ENCODE measurements around the gene OR10A3.

Gene OR10A3

DNA sequence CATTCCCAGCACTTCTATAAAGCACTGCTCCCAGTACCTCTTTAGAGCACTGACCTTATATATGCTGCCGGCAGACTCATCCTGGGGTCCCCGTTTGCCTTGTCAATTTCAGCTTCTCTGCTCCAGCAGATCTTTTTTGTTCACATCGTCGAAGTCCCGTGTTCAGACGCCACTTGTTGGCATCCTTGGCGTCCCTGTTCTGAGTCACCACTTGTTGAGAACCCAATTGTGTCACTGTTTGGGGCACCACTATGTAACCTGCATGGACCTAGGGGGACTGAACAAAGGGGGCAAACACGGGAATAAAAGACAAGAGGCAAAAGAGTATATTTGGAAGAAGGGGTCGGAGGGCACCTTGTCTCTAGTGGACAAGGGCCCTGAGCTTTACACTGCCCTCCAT, 36.0 kb downstream of the OR10A3 start:
- no peak for DNase-seq (ENCODE audit: low read depth)
- TF ChIP-seq, protein P1, sequence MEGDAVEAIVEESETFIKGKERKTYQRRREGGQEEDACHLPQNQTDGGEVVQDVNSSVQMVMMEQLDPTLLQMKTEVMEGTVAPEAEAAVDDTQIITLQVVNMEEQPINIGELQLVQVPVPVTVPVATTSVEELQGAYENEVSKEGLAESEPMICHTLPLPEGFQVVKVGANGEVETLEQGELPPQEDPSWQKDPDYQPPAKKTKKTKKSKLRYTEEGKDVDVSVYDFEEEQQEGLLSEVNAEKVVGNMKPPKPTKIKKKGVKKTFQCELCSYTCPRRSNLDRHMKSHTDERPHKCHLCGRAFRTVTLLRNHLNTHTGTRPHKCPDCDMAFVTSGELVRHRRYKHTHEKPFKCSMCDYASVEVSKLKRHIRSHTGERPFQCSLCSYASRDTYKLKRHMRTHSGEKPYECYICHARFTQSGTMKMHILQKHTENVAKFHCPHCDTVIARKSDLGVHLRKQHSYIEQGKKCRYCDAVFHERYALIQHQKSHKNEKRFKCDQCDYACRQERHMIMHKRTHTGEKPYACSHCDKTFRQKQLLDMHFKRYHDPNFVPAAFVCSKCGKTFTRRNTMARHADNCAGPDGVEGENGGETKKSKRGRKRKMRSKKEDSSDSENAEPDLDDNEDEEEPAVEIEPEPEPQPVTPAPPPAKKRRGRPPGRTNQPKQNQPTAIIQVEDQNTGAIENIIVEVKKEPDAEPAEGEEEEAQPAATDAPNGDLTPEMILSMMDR (IDR thresholded peaks at IDR 0.05; ENCODE audit: control insufficient read depth, insufficient read depth, low read depth, low read length, missing control alignments): no peak
- no peak overlapping the region for H3K4me3 ChIP-seq (ENCODE audit: control insufficient read depth, low read depth, low read length)

DNA sequence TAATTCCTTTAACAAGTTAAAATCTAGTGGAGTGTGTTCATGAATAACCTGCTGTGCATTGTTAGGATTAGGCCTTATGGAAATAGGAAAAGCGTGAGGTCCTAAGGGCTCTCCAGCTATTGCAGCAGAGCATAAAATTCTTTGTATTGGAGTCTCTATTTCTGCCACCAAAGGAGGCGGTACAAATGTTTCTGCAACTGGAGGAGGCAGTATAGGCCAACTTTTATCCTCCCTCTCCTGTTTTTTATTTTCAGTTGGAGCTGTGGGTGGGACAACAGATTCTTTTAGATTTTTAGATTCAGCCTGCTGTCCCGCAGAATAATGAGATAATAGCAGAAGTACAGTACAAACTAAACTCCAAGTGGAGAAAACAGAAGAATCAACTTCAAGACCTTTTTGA, 36.6 kb downstream of the OR10A3 start:
- peak; percentile 37 for DNase-seq (ENCODE audit: low read depth)
- TF ChIP-seq, protein P1 (IDR thresholded peaks at IDR 0.05; ENCODE audit: control insufficient read depth, insufficient read depth, low read depth, low read length, missing control alignments): peak; percentile 57
- no peak overlapping the region for H3K4me3 ChIP-seq (ENCODE audit: control insufficient read depth, low read depth, low read length)

DNA sequence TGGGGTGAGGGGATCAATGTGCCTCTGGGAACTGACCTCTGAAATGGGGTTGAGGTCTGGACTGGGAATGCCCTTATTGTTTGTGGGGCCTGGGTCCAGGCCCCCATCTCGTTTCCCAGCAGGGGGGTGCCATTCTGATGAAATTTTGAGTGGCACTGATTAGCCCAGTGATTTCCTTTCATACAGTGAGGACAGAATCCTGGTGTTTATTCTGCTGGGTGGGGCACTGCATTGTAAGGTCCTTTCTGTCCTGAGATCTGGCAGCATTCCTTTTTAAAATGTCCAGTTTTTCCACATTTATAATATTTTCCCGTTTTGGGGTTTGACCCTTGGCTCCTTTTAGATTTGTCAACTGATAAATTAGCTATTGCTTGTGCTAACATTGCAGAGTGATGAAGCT, 37.6 kb downstream of the OR10A3 start:
- TF ChIP-seq, protein P1 (IDR thresholded peaks at IDR 0.05; ENCODE audit: control insufficient read depth, insufficient read depth, low read depth, low read length, missing control alignments): no peak
- no peak for DNase-seq (ENCODE audit: low read depth)
- H3K4me3 ChIP-seq (ENCODE audit: control insufficient read depth, low read depth, low read length): no peak overlapping the region

DNA sequence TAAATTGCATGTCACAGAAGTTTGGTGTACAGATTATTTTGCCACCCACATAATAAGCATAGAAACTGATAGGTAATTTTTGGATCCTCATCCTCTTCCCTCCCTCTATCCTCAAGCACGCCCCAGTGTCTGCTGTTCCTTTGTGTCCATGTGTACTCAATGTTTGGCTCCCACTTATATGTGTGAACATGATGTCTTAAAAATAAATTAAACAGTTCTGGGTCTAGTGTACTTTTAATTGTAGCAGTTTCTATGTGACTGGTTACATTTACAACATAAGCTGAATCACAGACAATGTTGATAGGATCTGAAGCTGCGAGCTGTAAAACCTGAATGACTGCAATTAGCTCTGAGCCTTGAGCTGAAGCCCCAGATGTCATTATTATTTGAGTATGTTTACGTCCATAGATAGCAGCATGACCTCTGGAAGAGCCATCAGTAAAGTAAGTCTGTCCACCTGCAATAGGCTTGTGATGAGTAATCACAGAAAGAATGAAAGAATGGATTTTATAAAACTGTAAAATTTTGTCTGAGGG, 40.1 kb downstream of the OR10A3 start:
- no peak for DNase-seq (ENCODE audit: low read depth)
- TF ChIP-seq, protein P1 (IDR thresholded peaks at IDR 0.05; ENCODE audit: control insufficient read depth, insufficient read depth, low read depth, low read length, missing control alignments): no peak

DNA sequence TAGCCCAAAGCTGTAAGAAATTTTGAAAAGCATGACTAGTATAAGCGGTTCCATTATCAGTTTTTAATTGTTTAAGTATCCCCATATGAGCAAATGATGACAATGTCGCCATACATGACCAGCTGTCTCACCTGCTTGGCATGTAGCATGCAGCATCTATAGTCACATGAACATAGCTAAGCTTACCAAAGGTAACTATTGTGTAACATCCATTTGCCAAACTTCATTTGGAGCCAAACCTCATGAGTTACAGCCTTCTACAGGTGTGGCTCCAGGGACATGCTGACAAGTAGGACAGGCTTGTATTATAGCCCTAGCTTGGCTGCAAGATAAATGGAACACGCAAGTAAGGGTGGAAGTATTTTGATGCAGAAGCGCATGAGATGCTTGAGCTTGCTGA, 40.8 kb downstream of the OR10A3 start:
- TF ChIP-seq, protein P1 (IDR thresholded peaks at IDR 0.05; ENCODE audit: control insufficient read depth, insufficient read depth, low read depth, low read length, missing control alignments): no peak
- no peak for DNase-seq (ENCODE audit: low read depth)
- no peak overlapping the region for H3K4me3 ChIP-seq (ENCODE audit: control insufficient read depth, low read depth, low read length)

More for the DNA sequence above, 40.1 kb downstream of the OR10A3 start:
- no peak overlapping the region for H3K4me3 ChIP-seq (ENCODE audit: control insufficient read depth, low read depth, low read length)

DNA sequence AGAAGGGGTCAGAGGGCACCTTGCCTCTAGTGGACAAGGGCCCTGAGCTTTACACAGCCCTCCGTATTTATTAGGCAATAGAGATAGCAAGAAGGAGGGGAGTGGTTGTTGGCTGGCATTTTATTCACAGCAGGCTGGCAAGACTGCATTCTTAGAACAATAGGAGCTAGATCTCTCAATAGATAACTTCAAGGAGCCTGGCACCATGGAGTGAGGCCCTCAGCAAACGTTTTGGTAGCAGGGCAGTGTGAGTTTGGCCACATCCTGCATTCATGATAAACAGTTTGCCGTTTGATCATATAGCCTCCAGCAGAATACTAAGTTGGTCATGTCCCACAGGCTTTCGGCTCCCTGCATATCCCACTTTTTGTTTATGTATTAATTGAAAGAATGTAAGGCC, 42.1 kb downstream of the OR10A3 start:
- H3K4me3 ChIP-seq (ENCODE audit: control insufficient read depth, low read depth, low read length): no peak overlapping the region
- TF ChIP-seq, protein P1 (IDR thresholded peaks at IDR 0.05; ENCODE audit: control insufficient read depth, insufficient read depth, low read depth, low read length, missing control alignments): no peak
- no peak for DNase-seq (ENCODE audit: low read depth)
